HCT116 (cell line): ENCODE results near the gene CDH24.

Source experiments
- EGR1 ChIP-seq: IDR thresholded peaks from 2 replicates; pipeline ENCODE4 v1.6.1; 2012; ENCODE audit warnings: low read depth
- SP1 ChIP-seq: IDR thresholded peaks from 2 replicates; pipeline ENCODE4 v1.6.1; 2012; ENCODE audit warnings: low read depth
- YY1 ChIP-seq: IDR thresholded peaks from 2 replicates; pipeline ENCODE4 v1.6.1; 2011; ENCODE audit warnings: low read length, low read depth, moderate library complexity, mild to moderate bottlenecking; ENCODE audit not compliant: insufficient replicate concordance; ENCODE audit errors: extremely low read depth
- ZNF274 ChIP-seq: fragments of 200-500 bp; sonication (Bioruptor generic); IDR thresholded peaks from 2 replicates; pipeline ENCODE4 v1.6.1; 2014; ENCODE audit warnings: mild to moderate bottlenecking, low read depth, low read length, inconsistent platforms
- TF ChIP-seq, protein P1 (sequence below), 3 experiments: fragments of 200-600 bp in 1 of 3; sonication (generic) in 1 of 3; IDR thresholded peaks in 2 of 3; conservative IDR thresholded peaks in 1 of 3; 2 replicates each; pipeline ENCODE4 v1.5.1; 2012 to 2017; ENCODE audit warnings: low read depth in 2 of 3, low read length in 2 of 3, antibody characterized with exemption in 1 of 3, borderline replicate concordance in 1 of 3, control low read depth in 1 of 3, mild to moderate bottlenecking in 1 of 3, mixed read lengths in 1 of 3, mixed run types in 1 of 3, moderate library complexity in 1 of 3; ENCODE audit not compliant: insufficient read depth in 1 of 3
- TF ChIP-seq, protein P2 (sequence below): IDR thresholded peaks from 2 replicates; pipeline ENCODE4 v1.6.1; 2012; ENCODE audit warnings: low read depth

DNA sequence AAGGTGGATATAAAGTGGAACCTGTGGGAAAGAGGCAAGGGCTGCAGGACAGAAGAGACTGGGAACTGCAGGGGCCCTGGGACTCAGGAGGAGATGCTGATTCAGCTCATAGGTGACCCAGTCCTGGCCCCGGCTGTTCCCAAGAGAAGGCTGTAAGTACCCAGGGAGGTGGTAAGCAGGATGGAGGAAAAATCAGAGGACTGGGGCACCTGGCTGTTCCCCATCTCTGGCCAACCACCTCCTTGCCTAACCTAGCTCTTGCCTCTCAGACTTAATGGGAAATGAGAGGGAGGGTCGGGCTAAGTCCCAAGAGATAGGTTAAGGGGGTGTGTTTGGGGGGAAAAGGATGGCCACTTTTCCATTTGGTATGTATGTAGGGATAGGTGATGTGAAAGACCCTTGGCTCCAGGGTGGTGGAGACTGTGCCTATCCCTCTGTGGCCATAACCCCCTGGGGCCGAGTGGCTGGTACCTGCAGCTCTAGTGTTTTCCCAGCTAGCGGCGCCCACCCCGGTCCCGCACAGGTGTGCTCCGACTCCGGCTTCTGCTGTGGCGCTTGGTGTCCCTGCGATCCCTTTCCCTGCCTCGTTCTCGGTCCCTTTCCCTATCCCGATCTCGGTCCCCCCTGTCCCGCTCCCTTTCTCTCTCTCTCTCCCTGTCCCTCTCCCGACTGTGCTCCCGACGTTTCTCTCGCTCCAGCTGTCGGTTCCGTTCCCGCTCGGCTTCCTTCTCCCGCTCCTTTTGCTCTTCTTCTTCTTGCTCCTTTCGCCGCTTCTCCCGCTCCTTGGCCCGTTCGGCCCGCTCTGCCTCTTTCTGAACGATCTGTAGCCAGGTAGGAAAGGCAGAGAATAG, 1.6 kb upstream of the CDH24 start:
- no peak for TF ChIP-seq YY1
- TF ChIP-seq, protein P1, sequence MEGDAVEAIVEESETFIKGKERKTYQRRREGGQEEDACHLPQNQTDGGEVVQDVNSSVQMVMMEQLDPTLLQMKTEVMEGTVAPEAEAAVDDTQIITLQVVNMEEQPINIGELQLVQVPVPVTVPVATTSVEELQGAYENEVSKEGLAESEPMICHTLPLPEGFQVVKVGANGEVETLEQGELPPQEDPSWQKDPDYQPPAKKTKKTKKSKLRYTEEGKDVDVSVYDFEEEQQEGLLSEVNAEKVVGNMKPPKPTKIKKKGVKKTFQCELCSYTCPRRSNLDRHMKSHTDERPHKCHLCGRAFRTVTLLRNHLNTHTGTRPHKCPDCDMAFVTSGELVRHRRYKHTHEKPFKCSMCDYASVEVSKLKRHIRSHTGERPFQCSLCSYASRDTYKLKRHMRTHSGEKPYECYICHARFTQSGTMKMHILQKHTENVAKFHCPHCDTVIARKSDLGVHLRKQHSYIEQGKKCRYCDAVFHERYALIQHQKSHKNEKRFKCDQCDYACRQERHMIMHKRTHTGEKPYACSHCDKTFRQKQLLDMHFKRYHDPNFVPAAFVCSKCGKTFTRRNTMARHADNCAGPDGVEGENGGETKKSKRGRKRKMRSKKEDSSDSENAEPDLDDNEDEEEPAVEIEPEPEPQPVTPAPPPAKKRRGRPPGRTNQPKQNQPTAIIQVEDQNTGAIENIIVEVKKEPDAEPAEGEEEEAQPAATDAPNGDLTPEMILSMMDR (IDR thresholded peaks at IDR 0.05 in 2 of 3, conservative IDR thresholded peaks at IDR 0.05 in 1 of 3; ENCODE audit: borderline replicate concordance in 1 of 3, insufficient read depth in 1 of 3, low read depth in 2 of 3, low read length in 2 of 3), result no peak
- TF ChIP-seq ZNF274, result no peak
- TF ChIP-seq, protein P2, sequence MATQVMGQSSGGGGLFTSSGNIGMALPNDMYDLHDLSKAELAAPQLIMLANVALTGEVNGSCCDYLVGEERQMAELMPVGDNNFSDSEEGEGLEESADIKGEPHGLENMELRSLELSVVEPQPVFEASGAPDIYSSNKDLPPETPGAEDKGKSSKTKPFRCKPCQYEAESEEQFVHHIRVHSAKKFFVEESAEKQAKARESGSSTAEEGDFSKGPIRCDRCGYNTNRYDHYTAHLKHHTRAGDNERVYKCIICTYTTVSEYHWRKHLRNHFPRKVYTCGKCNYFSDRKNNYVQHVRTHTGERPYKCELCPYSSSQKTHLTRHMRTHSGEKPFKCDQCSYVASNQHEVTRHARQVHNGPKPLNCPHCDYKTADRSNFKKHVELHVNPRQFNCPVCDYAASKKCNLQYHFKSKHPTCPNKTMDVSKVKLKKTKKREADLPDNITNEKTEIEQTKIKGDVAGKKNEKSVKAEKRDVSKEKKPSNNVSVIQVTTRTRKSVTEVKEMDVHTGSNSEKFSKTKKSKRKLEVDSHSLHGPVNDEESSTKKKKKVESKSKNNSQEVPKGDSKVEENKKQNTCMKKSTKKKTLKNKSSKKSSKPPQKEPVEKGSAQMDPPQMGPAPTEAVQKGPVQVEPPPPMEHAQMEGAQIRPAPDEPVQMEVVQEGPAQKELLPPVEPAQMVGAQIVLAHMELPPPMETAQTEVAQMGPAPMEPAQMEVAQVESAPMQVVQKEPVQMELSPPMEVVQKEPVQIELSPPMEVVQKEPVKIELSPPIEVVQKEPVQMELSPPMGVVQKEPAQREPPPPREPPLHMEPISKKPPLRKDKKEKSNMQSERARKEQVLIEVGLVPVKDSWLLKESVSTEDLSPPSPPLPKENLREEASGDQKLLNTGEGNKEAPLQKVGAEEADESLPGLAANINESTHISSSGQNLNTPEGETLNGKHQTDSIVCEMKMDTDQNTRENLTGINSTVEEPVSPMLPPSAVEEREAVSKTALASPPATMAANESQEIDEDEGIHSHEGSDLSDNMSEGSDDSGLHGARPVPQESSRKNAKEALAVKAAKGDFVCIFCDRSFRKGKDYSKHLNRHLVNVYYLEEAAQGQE, result no peak
- no peak for TF ChIP-seq EGR1
- TF ChIP-seq SP1, result no peak
